ENCODE measurements around the gene PEX6.
"Not testable (repeated sequence)": the region's sequence is repeated elsewhere in the genome, so short reads cannot be mapped to it uniquely, and the experiment has no call there.

PEX6 gene

GRCh38 chr6:42963179-42963854 lies 15.7 kb downstream of the PEX6 start:
- DNase-seq: no peak

DNA sequence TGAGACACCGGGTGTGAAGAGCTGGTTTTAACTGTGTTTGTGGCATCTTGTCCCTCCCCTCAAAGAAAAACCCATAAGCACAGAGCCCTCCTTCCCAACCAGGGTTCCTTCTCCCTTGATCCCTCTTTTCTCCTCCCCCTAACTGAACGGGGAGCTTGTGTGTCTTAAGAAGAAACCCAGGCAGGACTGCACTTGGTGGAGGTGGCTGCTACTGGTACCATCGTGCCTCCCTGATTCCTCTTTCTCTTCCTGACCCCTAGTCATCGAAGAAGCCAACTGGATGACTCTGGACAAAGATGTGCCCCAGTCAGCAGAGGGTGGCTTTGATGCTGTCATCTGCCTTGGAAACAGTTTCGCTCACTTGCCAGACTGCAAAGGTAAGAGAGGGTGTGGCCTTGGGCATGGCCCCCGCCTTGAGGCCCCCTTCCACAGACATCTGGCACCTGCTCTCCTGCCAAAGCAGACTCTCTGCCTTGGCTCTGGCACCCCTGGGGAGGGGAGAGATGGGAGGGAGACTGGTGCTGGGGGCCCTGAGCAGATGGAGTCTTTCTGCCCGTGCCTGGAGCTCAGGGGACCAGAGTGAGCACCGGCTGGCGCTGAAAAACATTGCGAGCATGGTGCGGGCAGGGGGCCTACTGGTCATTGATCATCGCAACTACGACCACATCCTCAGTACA lies 16.3 kb downstream of the PEX6 start:
- no peak for DNase-seq

- DNase-seq: no peak
Measured at GRCh38 chr6:42962096-42962495, 16.9 kb downstream of the PEX6 start.

GRCh38 chr6:42961020-42961470 lies 17.9 kb downstream of the PEX6 start:
- DNase-seq: no peak

DNA sequence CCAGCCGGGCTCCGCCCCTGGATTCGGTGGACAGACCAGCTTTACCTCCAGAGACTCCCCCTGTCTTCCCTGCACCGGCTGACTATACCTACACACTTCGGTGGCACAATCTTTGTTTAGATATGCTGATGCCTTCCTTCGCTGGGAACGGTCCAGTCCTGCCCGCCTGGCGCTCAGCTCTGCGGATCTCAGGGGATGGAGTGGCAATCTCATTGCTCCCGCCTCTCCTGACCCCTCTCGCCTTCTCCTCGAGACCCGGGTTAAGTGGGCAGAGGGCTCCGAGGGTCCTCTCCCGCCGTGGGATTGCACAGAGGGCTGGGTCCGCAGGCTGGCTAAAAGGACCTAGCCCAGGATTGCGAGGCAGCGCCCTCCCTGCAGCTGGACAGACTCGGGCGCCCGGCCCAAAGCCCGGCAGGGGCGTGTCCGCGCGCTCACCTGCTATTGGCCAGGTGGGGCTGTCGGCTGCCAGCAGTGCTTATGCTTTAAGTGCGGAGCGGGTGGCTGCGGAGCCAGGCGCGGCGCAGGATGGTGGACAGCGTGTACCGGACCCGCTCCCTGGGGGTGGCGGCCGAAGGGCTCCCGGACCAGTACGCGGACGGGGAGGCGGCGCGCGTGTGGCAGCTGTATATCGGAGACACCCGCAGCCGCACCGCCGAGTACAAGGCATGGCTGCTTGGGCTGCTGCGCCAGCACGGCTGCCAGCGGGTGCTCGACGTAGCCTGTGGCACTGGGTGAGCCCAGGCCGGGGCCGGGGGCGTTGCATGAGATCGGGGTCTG lies 18.6 kb downstream of the PEX6 start, which contains the start of gene GNMT:
GNMT (plus strand) TSS at position 512 of the 777 bp plus-strand sequence; CDS start at position 526, 14 bp downstream.
- DNase-seq: no peak

DNA sequence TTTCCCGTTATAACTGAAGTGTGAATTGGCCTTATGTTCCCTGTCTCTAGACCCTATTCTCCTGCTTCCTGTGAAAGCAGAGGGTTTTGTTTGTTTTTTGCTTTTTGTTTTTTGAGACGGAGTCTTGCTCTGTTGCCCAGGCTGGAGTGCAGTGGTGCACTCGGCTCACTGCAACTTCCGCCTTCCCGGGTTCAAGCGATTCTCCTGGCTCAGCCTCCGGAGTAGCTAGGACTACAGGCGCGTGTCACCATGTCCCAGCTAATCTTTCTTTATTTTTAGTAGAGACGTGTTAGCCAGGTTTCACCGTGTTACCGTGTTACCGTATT lies 19.1 kb downstream of the PEX6 start:
- DNase-seq: no peak

DNA sequence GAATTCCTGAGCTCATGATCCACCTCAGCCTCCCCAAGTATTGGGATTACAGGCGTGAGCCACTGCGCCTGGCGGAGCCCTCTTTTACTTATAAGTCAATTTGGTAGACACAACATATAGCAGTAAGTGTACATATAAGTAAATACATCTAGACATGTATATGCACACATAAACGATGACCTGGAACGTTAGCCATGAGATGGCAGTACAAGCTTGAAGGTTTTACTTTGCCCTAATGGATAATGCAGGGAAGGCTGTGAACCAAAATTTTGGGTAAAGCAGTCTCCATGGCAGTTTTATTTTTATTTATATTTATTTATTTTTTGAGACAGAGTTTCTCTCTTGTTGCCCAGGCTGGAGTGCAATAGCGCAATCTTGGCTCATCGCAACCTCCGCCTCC lies 20.9 kb downstream of the PEX6 start:
- no peak for DNase-seq

DNA sequence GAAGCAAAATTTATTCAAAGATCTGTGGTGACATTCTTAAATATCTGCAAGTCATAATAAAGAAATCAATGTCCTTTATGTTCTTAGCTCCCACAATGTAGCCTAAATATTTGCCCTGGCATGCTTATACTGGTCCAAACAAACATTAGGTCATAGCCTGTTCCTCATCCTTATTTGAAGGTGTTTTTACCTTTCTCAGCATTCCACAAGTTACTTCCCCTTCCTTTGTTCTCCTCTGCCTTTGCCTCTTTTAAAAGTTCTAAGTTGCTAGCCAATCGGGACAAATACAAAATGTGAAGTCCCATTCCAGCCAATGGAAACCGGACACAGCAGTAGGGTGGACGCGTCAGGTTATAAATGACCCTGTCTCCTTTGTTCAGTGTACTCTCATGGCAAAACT lies 24.6 kb downstream of the PEX6 start:
- not testable (repeated sequence) for DNase-seq

DNA sequence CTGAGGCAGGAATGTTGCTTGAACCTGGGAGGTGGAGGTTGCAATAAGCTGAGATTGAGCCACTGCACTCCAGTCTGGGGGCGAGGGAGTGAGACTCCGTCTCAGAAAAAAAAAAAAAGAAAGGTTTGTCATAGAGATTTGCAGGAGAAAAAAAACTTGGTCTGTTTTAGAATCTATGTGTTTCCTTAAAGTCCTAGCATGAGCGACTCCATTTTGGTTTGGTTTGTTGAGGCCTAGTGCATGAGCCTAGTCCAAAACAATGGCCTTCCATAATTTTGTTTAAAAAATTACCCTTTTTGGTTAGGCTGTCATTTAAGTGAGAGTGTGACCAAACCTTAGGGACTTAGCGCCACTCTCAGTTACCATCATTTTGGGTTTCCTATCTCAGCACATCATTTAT lies 26.6 kb downstream of the PEX6 start:
- no peak for DNase-seq

- DNase-seq: no peak
Measured at GRCh38 chr6:42947950-42948349, 31.0 kb downstream of the PEX6 start.

DNA sequence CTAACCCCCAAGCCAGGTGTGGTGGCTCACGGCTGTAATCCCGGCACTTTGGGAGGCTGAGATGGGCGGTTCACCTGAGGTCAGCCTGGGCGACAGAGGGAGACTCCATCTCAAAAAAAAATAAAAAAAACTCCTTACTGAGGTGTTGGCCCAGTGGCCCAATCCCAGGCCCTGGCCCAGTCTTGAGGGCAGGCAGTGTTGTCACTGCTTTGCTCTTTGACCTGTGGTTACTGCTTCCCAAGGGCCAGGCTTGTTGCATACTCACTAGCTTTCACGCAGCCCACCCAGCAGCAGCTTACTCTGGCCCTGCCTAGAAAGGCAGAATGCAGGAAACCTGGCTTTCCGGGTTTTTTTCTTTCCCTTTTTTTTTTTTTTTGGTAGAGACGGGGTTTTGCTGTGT lies 36.5 kb downstream of the PEX6 start:
- no peak for DNase-seq

GRCh38 chr6:42941356-42941755 lies 37.6 kb downstream of the PEX6 start:
- not testable (repeated sequence) for DNase-seq

GRCh38 chr6:42940493-42941045 lies 38.4 kb downstream of the PEX6 start:
- no peak for DNase-seq

GRCh38 chr6:42939810-42940167 lies 39.2 kb downstream of the PEX6 start:
- DNase-seq: no peak

DNA sequence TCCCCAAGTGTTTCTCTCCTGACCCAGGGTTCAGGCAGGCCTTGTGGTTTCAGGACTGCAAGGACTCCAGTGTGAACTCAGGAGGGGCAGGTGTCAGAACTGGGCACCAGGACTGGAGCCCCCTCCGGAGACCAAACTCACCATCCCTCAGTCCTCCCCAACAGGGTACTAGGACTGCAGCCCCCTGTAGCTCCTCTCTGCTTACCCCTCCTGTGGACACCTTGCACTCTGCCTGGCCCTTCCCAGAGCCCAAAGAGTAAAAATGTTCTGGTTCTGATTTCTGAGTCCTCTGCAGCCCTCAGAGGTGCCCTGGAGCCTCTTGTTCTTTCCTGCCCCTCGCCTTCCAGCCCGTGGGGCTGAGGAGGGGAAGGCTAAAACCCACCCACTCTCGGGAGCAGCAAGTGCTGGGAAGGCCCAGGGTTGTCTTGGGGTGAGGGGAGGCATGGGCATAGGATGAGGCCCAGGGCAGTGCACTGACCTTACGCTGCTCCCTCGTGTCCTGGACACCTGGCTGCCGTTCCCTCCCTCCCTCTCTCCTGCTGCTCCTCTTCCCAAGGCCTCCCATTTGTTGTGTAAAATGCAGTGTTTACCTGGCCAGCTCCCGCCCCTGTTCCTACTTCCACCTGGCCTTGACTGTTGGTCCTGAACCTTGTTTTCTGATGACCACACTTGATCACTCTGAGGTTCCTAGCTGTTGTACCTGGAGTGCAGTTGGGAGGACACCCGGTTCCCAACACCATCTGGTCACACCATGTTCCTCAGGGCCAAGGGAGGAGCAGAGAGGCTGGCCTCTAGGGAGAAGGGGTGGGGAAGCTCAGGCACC lies 39.8 kb downstream of the PEX6 start:
- DNase-seq: no peak

- no peak for DNase-seq
Measured at GRCh38 chr6:42938428-42938796, 40.6 kb downstream of the PEX6 start.

- no peak for DNase-seq
Measured at GRCh38 chr6:42937548-42938427, 41.2 kb downstream of the PEX6 start.

DNA sequence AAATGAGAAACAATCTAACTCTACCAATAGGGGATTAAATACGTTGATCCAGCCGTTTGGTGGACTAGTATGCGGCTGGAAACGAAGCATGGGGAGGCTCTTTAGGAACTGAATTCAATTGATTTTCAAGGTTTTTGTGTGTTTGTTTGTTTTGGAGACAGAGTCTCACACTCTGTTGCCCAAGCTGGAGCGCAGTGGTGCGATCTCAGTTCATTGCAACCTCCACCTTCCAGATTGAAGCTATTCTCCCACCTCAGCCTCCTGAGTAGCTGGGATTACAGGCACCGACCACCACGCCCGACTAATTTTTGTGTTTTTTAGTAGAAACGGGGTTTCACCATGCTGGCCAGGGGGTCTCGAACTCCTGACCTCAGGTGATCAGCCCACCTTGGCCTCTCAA lies 42.6 kb downstream of the PEX6 start:
- DNase-seq: no peak

DNA sequence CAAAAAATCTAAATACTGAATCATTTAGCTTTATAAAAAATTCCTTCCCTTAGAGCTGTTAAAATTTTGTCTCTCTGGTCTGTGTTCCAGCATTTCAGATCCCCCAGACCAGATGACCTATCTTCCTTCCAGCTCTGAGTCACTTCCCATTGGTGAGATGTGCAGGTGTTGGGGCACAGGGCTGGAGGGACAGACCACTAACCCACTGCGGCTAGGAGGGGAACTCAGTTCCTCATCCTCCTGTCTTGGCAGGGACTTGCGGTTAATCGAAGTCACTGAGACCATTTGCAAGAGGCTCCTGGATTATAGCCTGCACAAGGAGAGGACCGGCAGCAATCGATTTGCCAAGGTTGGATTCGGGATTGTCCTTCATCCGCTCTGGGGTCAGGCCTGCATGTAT lies 43.7 kb downstream of the PEX6 start:
- no peak for DNase-seq

DNA sequence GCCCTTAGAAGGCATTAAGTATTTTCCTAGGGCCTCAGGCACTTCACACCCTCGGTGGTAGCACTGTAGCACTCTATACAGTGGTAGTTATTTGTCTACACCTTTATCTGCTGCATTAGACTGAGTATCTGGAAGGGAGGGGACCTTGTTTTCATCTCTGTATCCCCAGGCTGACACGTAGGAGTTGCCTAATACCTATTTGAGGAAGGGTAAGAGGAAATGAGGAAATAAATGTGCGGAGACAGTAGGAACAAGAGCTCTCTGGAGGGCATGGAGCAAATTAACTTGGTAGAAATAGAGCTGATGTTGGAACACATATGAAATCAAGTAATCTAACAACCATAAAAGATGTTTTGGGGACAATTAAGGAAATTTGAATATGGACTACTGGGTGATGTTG lies 45.8 kb downstream of the PEX6 start:
- no peak for DNase-seq

DNA sequence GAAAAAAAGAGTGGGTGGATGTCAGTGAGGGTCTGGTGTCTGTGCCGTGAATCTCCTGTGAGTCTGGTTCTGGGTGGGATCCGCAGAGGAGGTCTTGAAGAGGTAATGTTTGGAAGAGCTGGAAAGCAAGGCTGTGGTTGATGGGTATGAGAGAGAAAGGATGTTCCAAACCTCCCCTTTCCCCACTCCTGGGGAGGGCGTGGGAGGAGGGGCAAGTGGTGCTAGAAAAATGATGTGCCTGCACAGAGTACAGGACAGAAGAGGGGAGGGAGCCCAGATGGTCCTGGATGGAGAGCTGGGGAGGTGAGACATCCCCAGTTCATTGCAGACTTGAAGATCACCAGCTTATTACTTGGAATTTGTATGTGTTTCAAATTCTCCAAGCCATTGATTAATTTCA lies 46.6 kb downstream of the PEX6 start:
- DNase-seq: no peak

DNA sequence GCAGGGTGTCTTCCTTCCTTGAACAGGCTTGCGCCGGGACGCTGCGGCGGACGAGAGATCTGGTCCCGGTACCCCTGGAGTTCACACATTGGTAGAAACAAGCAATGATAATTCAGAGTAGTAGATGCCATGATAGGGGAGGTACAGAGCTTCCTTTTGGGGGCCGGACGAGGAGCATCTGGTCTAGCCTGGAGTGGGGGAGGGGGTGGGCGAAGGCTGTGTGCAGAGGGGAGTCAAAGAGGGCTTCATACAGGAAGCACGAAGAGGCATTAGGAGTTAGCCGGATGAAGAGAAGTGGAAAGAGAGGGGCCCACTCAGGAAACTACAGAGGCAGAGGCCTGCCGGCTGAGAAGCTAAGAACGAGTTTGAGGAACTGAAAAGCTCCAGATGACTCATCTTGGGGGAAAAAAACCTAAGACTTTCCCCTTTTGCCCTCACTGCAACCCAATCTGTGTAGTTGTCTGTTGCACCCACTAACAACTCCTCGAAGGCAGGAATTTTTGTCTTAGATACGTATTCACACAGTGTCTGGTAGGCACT lies 49.1 kb downstream of the PEX6 start:
- peak; percentile 28 for DNase-seq

All from T1000 (cell line).